HCT116 (cell line): ENCODE results near the gene LSM12. TPM values are rescaled to one million over a fixed set of nuclear protein-coding genes. Genes with fewer than 3 reads are reported as not detected.
A peak's percentile ranks its signal among the peaks of the same experiment; 100 is the strongest.

Experiments used
- ATAC-seq: fragments of 200-7000 bp; cut with Tn5 transposase; 2 replicates; pipeline ENCODE4 v1.9.1; 2020; ENCODE audit warnings: mild to moderate bottlenecking, moderate library complexity
- BruUV-seq: library from RNA; stranded (reverse); fragments of 400-500 nt; replicated peaks from 2 replicates; lab custom pipeline; 2021; lab: Mats Ljungman, UMichigan
- CTCF ChIA-PET: fragments of 300-600 bp; sonication (Branson Sonifier 250); formaldehyde crosslinking; loops from one replicate; lab custom pipeline; 2021; ENCODE audit warnings: antibody characterized with exemption; lab: Charles Lee
- POLR2A ChIA-PET: fragments of 300-600, 350-600 bp; sonication (Branson Sonifier 250); formaldehyde crosslinking; loops from one replicate; lab custom pipeline; 2021; ENCODE audit warnings: antibody characterized with exemption; lab: Charles Lee
- RAD21 ChIA-PET, 2 experiments: fragments of 300-600 bp; sonication (Branson Sonifier 250); formaldehyde crosslinking; loops; one replicate each; lab custom pipeline; 2023; ENCODE audit warnings: low total read pairs in 2 of 2; ENCODE audit not compliant: uncharacterized antibody in 2 of 2, unreplicated experiment in 2 of 2, low non-redundant PET in 1 of 2; lab: Charles Lee
- DNase-seq: peaks from one replicate; pipeline ENCODE4 v3.0.0-alpha.2; 2010; ENCODE audit warnings: low read depth, low spot score
- H2AFZ ChIP-seq: fragments of 200-600 bp; shearing (Covaris generic), sonication (generic); 2 replicates; pipeline ENCODE4 v1.6.1; 2017; ENCODE audit warnings: low read depth, mixed run types, mixed read lengths, antibody characterized with exemption, low read length; ENCODE audit not compliant: poor library complexity, severe bottlenecking
- H3K27ac ChIP-seq: 2 replicates; pipeline ENCODE4 v1.5.1; 2012; ENCODE audit warnings: low read depth, low read length
- H3K27me3 ChIP-seq: fragments of 200-600 bp; sonication (generic); 2 replicates; pipeline ENCODE4 v1.6.1; 2016; ENCODE audit warnings: mixed run types, low read length, mixed read lengths; ENCODE audit not compliant: insufficient read depth
- H3K36me3 ChIP-seq, 2 experiments: fragments of 200-500 bp in 1 of 2; fragments of 200-600 bp in 1 of 2; sonication (Bioruptor generic) in 1 of 2; sonication (generic) in 1 of 2; 2 replicates each; pipeline versions ENCODE4 v1.5.1 to v1.6.1; 2014 to 2016; ENCODE audit warnings: low read length in 2 of 2, inconsistent platforms in 1 of 2, mixed read lengths in 1 of 2, mixed run types in 1 of 2; ENCODE audit not compliant: insufficient read depth in 2 of 2, control insufficient read depth in 1 of 2
- H3K4me1 ChIP-seq, 2 experiments: fragments of 200-600 bp in 1 of 2; sonication (generic) in 1 of 2; 2 replicates each; pipeline versions ENCODE4 v1.5.1 to v1.6.1; 2012 to 2017; ENCODE audit warnings: low read length in 2 of 2, inconsistent platforms in 1 of 2, mild to moderate bottlenecking in 1 of 2, mixed read lengths in 1 of 2, mixed run types in 1 of 2, moderate library complexity in 1 of 2; ENCODE audit not compliant: insufficient read depth in 2 of 2, control insufficient read depth in 1 of 2
- H3K4me2 ChIP-seq: fragments of 200-600 bp; sonication (generic); 2 replicates; pipeline ENCODE4 v1.6.1; 2017; ENCODE audit warnings: mixed run types, low read length, mixed read lengths
- H3K4me3 ChIP-seq, 2 experiments: fragments of 200-600 bp in 1 of 2; sonication (generic) in 1 of 2; replicated peaks in 1 of 2; 2 replicates each; pipeline ENCODE4 v1.5.1; 2011 to 2016; ENCODE audit warnings: low read length in 2 of 2, control low read depth in 1 of 2, low read depth in 1 of 2, mild to moderate bottlenecking in 1 of 2, mixed read lengths in 1 of 2, mixed run types in 1 of 2
- H3K79me2 ChIP-seq: fragments of 200-600 bp; sonication (generic); 2 replicates; pipeline ENCODE4 v1.6.1; 2017; ENCODE audit warnings: mild to moderate bottlenecking, mixed run types, low read length, moderate library complexity, mixed read lengths; ENCODE audit not compliant: insufficient read depth
- H3K9ac ChIP-seq: fragments of 200-600 bp; sonication (generic); 2 replicates; pipeline ENCODE4 v1.6.1; 2016; ENCODE audit warnings: low read length, mixed read lengths
- H3K9me2 ChIP-seq: fragments of 200-600 bp; sonication (generic), shearing (Covaris generic); 2 replicates; pipeline ENCODE4 v1.6.1; 2017; ENCODE audit warnings: mixed run types, mild to moderate bottlenecking, moderate library complexity; ENCODE audit not compliant: insufficient read depth
- H3K9me3 ChIP-seq, 2 experiments: fragments of 200-500 bp in 1 of 2; fragments of 200-600 bp in 1 of 2; sonication (Bioruptor generic) in 1 of 2; sonication (generic) in 1 of 2; 2 replicates each; pipeline ENCODE4 v1.6.1; 2014 to 2017; ENCODE audit warnings: low read length in 2 of 2, mixed read lengths in 2 of 2, inconsistent platforms in 1 of 2, low read depth in 1 of 2, mild to moderate bottlenecking in 1 of 2, mixed run types in 1 of 2, moderate library complexity in 1 of 2; ENCODE audit not compliant: control insufficient read depth in 1 of 2, insufficient read depth in 1 of 2
- H4K20me1 ChIP-seq: fragments of 200-600 bp; sonication (generic), shearing (Covaris generic); 2 replicates; pipeline ENCODE4 v1.6.1; 2017; ENCODE audit warnings: mixed run types, mild to moderate bottlenecking, moderate library complexity; ENCODE audit not compliant: insufficient read depth
- CBX3 ChIP-seq: IDR thresholded peaks from 2 replicates; pipeline ENCODE4 v1.6.1; 2012; ENCODE audit warnings: low read depth
- CEBPB ChIP-seq: IDR thresholded peaks from 2 replicates; pipeline ENCODE4 v1.6.1; 2012; ENCODE audit warnings: low read depth
- CTCF ChIP-seq, 3 experiments: fragments of 200-600 bp in 1 of 3; sonication (generic) in 1 of 3; IDR thresholded peaks in 2 of 3; conservative IDR thresholded peaks in 1 of 3; 2 replicates each; pipeline ENCODE4 v1.5.1; 2012 to 2017; ENCODE audit warnings: low read depth in 2 of 3, low read length in 2 of 3, antibody characterized with exemption in 1 of 3, borderline replicate concordance in 1 of 3, control low read depth in 1 of 3, mild to moderate bottlenecking in 1 of 3, mixed read lengths in 1 of 3, mixed run types in 1 of 3, moderate library complexity in 1 of 3; ENCODE audit not compliant: insufficient read depth in 1 of 3
- EGR1 ChIP-seq: IDR thresholded peaks from 2 replicates; pipeline ENCODE4 v1.6.1; 2012; ENCODE audit warnings: low read depth
- ELF1 ChIP-seq: IDR thresholded peaks from 2 replicates; pipeline ENCODE4 v1.6.1; 2012; ENCODE audit warnings: low read depth, borderline replicate concordance
- EZH2phosphoT487 ChIP-seq: fragments of 200-600 bp; IDR thresholded peaks from 2 replicates; pipeline ENCODE4 v1.6.1; 2018; ENCODE audit warnings: antibody characterized with exemption, borderline replicate concordance
- POLR2A ChIP-seq: IDR thresholded peaks from 2 replicates; pipeline ENCODE4 v1.7.0; 2011; ENCODE audit warnings: borderline replicate concordance; ENCODE audit not compliant: insufficient read depth, insufficient read length; ENCODE audit errors: extremely low read depth
- RAD21 ChIP-seq: IDR thresholded peaks from 2 replicates; pipeline ENCODE4 v1.6.1; 2012; ENCODE audit warnings: low read depth, mild to moderate bottlenecking
- SIN3A ChIP-seq: IDR thresholded peaks from 2 replicates; pipeline ENCODE4 v1.6.1; 2012; ENCODE audit warnings: low read depth
- SRF ChIP-seq: IDR thresholded peaks from 2 replicates; pipeline ENCODE4 v1.6.1; 2012; ENCODE audit warnings: low read depth
- YY1 ChIP-seq: IDR thresholded peaks from 2 replicates; pipeline ENCODE4 v1.6.1; 2011; ENCODE audit warnings: low read length, low read depth, moderate library complexity, mild to moderate bottlenecking; ENCODE audit not compliant: insufficient replicate concordance; ENCODE audit errors: extremely low read depth
- intact Hi-C: fragments of 100-400 bp; cut with micrococcal nuclease; formaldehyde crosslinking; loops from 2 replicates; pipeline ENCODE4 v1.10.0; 2022
- total RNA-seq: library from RNA; stranded (reverse); gene quantifications from one replicate; pipeline ENCODE4 v1.2.1, GENCODE V29; 2021; ENCODE audit not compliant: unreplicated experiment
- TF ChIP-seq, protein P1 (sequence below): IDR thresholded peaks from 2 replicates; pipeline ENCODE4 v1.6.1; 2011; ENCODE audit warnings: mild to moderate bottlenecking, low read length, moderate library complexity; ENCODE audit not compliant: insufficient replicate concordance; ENCODE audit errors: extremely low read depth

LSM12 gene
- total RNA-seq, 1 experiment from 2014 or later: 99.6 TPM

DNA sequence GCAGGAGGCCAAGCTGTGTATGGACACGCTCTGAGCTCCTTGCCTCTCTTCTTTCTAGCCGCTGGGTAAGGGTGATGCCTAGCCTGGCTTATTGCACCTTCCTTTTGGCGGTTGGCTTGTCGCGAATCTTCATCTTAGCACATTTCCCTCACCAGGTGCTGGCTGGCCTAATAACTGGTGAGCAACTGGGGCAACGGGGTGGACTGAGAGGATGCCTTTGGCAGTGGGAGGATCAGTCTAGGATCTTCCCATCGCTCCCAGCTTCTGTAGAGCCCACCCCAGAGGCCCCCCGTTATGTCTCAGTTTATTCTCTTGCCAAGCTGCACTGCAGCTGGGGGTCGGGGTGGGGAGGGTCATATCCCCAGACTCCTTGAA, 8.4 kb upstream of the LSM12 start (continued):
- TF ChIP-seq ELF1 (no peak), CEBPB (no peak)
- TF ChIP-seq, protein P1, sequence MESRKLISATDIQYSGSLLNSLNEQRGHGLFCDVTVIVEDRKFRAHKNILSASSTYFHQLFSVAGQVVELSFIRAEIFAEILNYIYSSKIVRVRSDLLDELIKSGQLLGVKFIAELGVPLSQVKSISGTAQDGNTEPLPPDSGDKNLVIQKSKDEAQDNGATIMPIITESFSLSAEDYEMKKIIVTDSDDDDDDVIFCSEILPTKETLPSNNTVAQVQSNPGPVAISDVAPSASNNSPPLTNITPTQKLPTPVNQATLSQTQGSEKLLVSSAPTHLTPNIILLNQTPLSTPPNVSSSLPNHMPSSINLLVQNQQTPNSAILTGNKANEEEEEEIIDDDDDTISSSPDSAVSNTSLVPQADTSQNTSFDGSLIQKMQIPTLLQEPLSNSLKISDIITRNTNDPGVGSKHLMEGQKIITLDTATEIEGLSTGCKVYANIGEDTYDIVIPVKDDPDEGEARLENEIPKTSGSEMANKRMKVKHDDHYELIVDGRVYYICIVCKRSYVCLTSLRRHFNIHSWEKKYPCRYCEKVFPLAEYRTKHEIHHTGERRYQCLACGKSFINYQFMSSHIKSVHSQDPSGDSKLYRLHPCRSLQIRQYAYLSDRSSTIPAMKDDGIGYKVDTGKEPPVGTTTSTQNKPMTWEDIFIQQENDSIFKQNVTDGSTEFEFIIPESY: no peak

DNA sequence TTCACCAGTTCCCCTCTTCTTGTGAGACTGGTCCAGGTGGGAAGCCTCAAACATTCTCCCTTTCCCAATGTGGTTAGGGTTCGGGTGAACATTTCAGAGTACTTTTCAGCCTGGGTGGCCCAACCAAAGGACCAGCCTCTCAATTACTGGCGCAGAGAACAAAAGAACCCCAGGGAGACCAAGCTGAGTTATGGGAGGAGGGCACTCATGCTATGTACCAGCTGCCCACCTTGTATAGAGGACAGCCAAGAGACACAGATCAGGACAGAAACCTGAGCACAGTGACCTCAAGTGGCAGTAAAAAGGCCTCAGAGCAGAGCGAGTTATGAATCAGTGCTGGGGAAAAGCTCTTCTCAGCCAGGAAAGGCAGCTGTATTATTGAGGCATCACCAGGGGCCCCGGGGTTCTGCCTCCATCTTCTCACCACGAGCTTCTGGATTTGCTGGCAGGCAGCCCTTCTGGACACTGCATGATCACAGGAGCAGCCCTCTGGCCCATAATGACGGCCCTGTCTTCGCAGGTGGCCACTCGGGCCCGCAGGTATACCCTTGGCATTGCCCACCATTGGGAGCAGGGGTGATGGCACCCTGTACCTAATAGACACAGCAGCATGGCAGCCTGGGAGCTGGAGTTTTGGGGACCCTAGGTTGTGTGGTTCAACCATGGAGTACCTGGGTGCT, 7.9 kb upstream of the LSM12 start:
- CTCF ChIA-PET: no interaction called here
- Histone ChIP-seq H3K27ac (no peak overlapping the region; the same call in 1 of the 2 replicates), H3K9me3 (no peaks in the 10 kb centered on the region), H3K9me2 (no peaks in the 10 kb centered on the region), H2AFZ (no peak overlapping the region), H3K4me3 (no peak overlapping the region)
- TF ChIP-seq POLR2A (no peak), SIN3A (no peak), CBX3 (no peak), EGR1 (no peak), CEBPB (no peak), SRF (no peak), EZH2phosphoT487 (no peak), RAD21 (no peak), CTCF (IDR thresholded peaks at IDR 0.05 in 2 of 3, conservative IDR thresholded peaks at IDR 0.05 in 1 of 3; ENCODE audit: borderline replicate concordance in 1 of 3, insufficient read depth in 1 of 3, low read depth in 2 of 3, low read length in 2 of 3) (no peak), YY1 (no peak)
- TF ChIP-seq, protein P1: no peak
- TF ChIP-seq, all 23 proteins: peak for 0
- no TSS peak for BruUV-seq
- H3K79me2 ChIP-seq: peaks cover 22% of the 10 kb centered on the region
- ATAC-seq (no peak), DNase-seq (no peak)
- POLR2A ChIA-PET: no interaction called here
- no peaks in the 10 kb centered on the region for H3K27me3 ChIP-seq
- no peaks in the 10 kb centered on the region for H4K20me1 ChIP-seq
- peaks cover 12 to 26% of the 10 kb centered on the region in 2 experiments for H3K4me1 ChIP-seq
- RAD21 ChIA-PET: no interaction called here
- peaks cover 10 to 12% of the 10 kb centered on the region in 2 experiments; a peak in 2 of 4 replicates for H3K36me3 ChIP-seq
- H3K9ac ChIP-seq: 0 out of 2 replicates have a peak overlapping the region, but pooled peaks have one; percentile 6
- intact Hi-C loops: no loop called here
- no peak overlapping the region for H3K4me2 ChIP-seq
